Osteoblast (primary cell): ENCODE measurements around the gene LIPK. TPM values are rescaled to one million over a fixed set of nuclear protein-coding genes. Genes with fewer than 3 reads are reported as not detected.

Experiments used
- DNase-seq: peaks from one replicate; pipeline ENCODE4 v3.0.0; 2011; ENCODE audit warnings: low spot score, mixed read lengths; ENCODE audit not compliant: insufficient read length; ENCODE audit errors: missing footprints
- H2AFZ ChIP-seq: 2 replicates; pipeline ENCODE4 v1.6.0; 2011; ENCODE audit warnings: mild to moderate bottlenecking, low read length
- H3K27ac ChIP-seq: 2 replicates; pipeline ENCODE4 v1.5.1; 2011; ENCODE audit warnings: mild to moderate bottlenecking, low read depth, low read length, moderate library complexity
- H3K27me3 ChIP-seq: 2 replicates; pipeline ENCODE4 v1.6.0; 2012; ENCODE audit warnings: mild to moderate bottlenecking, control low read depth, inconsistent platforms, low read length, moderate library complexity; ENCODE audit not compliant: insufficient read depth
- H3K36me3 ChIP-seq: 2 replicates; pipeline ENCODE4 v1.5.1; 2011; ENCODE audit warnings: mild to moderate bottlenecking, low read length, control low read depth, moderate library complexity; ENCODE audit not compliant: insufficient read depth
- H3K4me1 ChIP-seq: 2 replicates; pipeline ENCODE4 v1.5.1; 2011; ENCODE audit warnings: mild to moderate bottlenecking, low read length, control low read depth, moderate library complexity; ENCODE audit not compliant: insufficient read depth
- H3K4me2 ChIP-seq: 2 replicates; pipeline ENCODE4 v1.6.0; 2011; ENCODE audit warnings: mild to moderate bottlenecking, low read length; ENCODE audit not compliant: insufficient read depth
- H3K4me3 ChIP-seq: fragments of 200-600 bp; sonication (generic); 3 replicates; pipeline ENCODE4 v1.5.1; 2012; ENCODE audit warnings: mild to moderate bottlenecking, low read length, inconsistent platforms; ENCODE audit not compliant: insufficient read depth
- H3K79me2 ChIP-seq: 2 replicates; pipeline ENCODE4 v1.6.0; 2012; ENCODE audit warnings: mild to moderate bottlenecking, low read length, control low read depth, inconsistent platforms; ENCODE audit not compliant: insufficient read depth
- H3K9me3 ChIP-seq: 2 replicates; pipeline ENCODE4 v1.5.1; 2011; ENCODE audit warnings: low read depth, low read length, control low read depth
- H4K20me1 ChIP-seq: 2 replicates; pipeline ENCODE4 v1.6.0; 2012; ENCODE audit warnings: mild to moderate bottlenecking, low read length, control low read depth; ENCODE audit not compliant: insufficient read depth
- CTCF ChIP-seq: IDR thresholded peaks from 2 replicates; pipeline ENCODE4 v1.5.1; 2011; ENCODE audit warnings: mild to moderate bottlenecking, low read depth, low read length, moderate library complexity; ENCODE audit errors: extremely low read depth
- total RNA-seq: library from RNA; depleted of rRNA; stranded (reverse); fragments of >200 nt; gene quantifications from 2 replicates; pipeline ENCODE4 v1.2.3, GENCODE V29; 2012

Gene LIPK
- total RNA-seq, 1 donor, result not detected

- H4K20me1 ChIP-seq, result no peaks in the 10 kb centered on the region
- no peak overlapping the region for H2AFZ ChIP-seq
- peaks cover 7% of the 10 kb centered on the region for H3K4me1 ChIP-seq
- no peaks in the 10 kb centered on the region for H3K27me3 ChIP-seq
- no peaks in the 10 kb centered on the region for H3K36me3 ChIP-seq
- no peak for TF ChIP-seq CTCF
- H3K4me2 ChIP-seq, result no peak overlapping the region
- DNase-seq, result no peak
- no peak overlapping the region for H3K27ac ChIP-seq
- H3K79me2 ChIP-seq, result no peaks in the 10 kb centered on the region
- H3K4me3 ChIP-seq, result no peak overlapping the region
- no peaks in the 10 kb centered on the region for H3K9me3 ChIP-seq
Observed at GRCh38 chr10:88787463-88787862, 81.4 kb downstream of the LIPK start.

- no peak overlapping the region for H3K4me3 ChIP-seq
- H3K27ac ChIP-seq, result no peak overlapping the region
- no peak for DNase-seq
- no peaks in the 10 kb centered on the region for H4K20me1 ChIP-seq
- no peaks in the 10 kb centered on the region for H3K27me3 ChIP-seq
- no peaks in the 10 kb centered on the region for H3K79me2 ChIP-seq
- peaks cover 21% of the 10 kb centered on the region for H3K4me1 ChIP-seq
- H3K9me3 ChIP-seq, result no peaks in the 10 kb centered on the region
- no peak for TF ChIP-seq CTCF
- no peaks in the 10 kb centered on the region for H3K36me3 ChIP-seq
- no peak overlapping the region for H2AFZ ChIP-seq
- H3K4me2 ChIP-seq, result no peak overlapping the region
Observed at GRCh38 chr10:88788924-88789323, 82.9 kb downstream of the LIPK start.

- H3K27me3 ChIP-seq, result no peaks in the 10 kb centered on the region
- TF ChIP-seq CTCF, result peak; percentile 56
- no peaks in the 10 kb centered on the region for H3K79me2 ChIP-seq
- no peaks in the 10 kb centered on the region for H3K36me3 ChIP-seq
- no peaks in the 10 kb centered on the region for H4K20me1 ChIP-seq
- H3K27ac ChIP-seq, result no peak overlapping the region
- no peaks in the 10 kb centered on the region for H3K9me3 ChIP-seq
- H3K4me2 ChIP-seq, result no peak overlapping the region
- H3K4me3 ChIP-seq, result no peak overlapping the region
- peaks cover 32% of the 10 kb centered on the region for H3K4me1 ChIP-seq
- no peak overlapping the region for H2AFZ ChIP-seq
- no peak for DNase-seq
Observed at GRCh38 chr10:88791924-88792323, 85.9 kb downstream of the LIPK start.

GRCh38 chr10:88792661-88793060 is 86.6 kb downstream of the LIPK start:
- Histone ChIP-seq H3K4me1 (peaks cover 32% of the 10 kb centered on the region), H3K9me3 (no peaks in the 10 kb centered on the region), H3K27me3 (no peaks in the 10 kb centered on the region), H3K79me2 (no peaks in the 10 kb centered on the region), H3K36me3 (no peaks in the 10 kb centered on the region), H3K27ac (peak overlapping the region; percentile 51), H4K20me1 (no peaks in the 10 kb centered on the region), H3K4me3 (no peak overlapping the region), H3K4me2 (peak overlapping the region; percentile 49), H2AFZ (no peak overlapping the region)
- TF ChIP-seq CTCF, result no peak
- no peak for DNase-seq
